ENCODE results near the gene PLXND1.
"Not testable (repeated sequence)": the region's sequence is repeated elsewhere in the genome, so short reads cannot be mapped to it uniquely, and the experiment has no call there.

DNA sequence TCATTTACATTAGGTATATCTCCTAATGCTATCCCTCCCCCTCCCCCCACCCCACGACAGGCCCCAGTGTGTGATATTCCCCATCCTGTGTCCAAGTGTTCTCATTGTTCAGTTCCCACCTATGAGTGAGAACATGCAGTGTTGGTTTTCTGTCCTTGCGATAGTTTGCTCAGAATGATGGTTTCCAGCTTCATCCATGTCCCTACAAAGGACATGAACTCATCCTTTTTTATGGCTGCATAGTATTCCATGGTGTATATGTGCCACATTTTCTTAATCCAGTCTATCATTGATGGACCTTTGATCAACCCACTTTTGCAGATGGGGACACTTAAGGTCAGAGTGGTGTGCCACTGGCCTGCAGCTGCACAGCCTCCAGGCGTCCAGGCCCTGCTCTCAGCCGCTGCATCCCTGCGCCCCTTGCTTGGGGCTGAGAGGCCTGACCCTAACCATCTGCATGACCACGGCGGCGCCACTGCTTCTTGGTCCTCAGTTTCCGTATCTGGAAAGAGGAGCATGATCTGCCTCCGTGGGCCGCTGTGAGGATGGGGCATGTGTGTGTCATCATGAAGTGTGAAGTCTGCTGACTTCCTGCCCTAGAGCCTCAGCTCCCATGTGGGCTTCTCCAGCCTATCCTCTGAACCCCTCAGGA, 4.4 kb upstream of the PLXND1 start:
- not testable (repeated sequence) for TF ChIP-seq POLR2A (IDR thresholded peaks at IDR 0.05; ENCODE audit: extremely low read depth, insufficient read length); MYC (IDR thresholded peaks at IDR 0.05; ENCODE audit: low read depth, low read length)
- TF ChIP-seq, protein P1, sequence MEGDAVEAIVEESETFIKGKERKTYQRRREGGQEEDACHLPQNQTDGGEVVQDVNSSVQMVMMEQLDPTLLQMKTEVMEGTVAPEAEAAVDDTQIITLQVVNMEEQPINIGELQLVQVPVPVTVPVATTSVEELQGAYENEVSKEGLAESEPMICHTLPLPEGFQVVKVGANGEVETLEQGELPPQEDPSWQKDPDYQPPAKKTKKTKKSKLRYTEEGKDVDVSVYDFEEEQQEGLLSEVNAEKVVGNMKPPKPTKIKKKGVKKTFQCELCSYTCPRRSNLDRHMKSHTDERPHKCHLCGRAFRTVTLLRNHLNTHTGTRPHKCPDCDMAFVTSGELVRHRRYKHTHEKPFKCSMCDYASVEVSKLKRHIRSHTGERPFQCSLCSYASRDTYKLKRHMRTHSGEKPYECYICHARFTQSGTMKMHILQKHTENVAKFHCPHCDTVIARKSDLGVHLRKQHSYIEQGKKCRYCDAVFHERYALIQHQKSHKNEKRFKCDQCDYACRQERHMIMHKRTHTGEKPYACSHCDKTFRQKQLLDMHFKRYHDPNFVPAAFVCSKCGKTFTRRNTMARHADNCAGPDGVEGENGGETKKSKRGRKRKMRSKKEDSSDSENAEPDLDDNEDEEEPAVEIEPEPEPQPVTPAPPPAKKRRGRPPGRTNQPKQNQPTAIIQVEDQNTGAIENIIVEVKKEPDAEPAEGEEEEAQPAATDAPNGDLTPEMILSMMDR (IDR thresholded peaks at IDR 0.05; ENCODE audit: low read depth, low read length) = not testable (repeated sequence)
- TF ChIP-seq, protein P2, sequence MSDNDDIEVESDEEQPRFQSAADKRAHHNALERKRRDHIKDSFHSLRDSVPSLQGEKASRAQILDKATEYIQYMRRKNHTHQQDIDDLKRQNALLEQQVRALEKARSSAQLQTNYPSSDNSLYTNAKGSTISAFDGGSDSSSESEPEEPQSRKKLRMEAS (IDR thresholded peaks at IDR 0.05; ENCODE audit: low read depth, low read length) = not testable (repeated sequence)

All from NB4 (cell line).